CD4-positive, alpha-beta T cell (primary cell): ENCODE data around the gene SPRY1. TPM values are rescaled to one million over a fixed set of nuclear protein-coding genes. Genes with fewer than 3 reads are reported as not detected.

ENCODE experiments used
- ATAC-seq: fragments of 200-7000 bp; cut with Tn5 transposase; one replicate; pipeline ENCODE4 v1.10.0; 2022; ENCODE audit warnings: mild to moderate bottlenecking; ENCODE audit not compliant: poor library complexity
- CTCF ChIA-PET: fragments of 350-600 bp; sonication (Branson Sonifier 250); formaldehyde crosslinking; loops from one replicate; lab custom pipeline; 2021; ENCODE audit warnings: antibody characterized with exemption, inconsistent platforms; lab: Charles Lee
- POLR2A ChIA-PET: fragments of 350-600 bp; sonication (Branson Sonifier 250); formaldehyde crosslinking; loops from one replicate; lab custom pipeline; 2021; ENCODE audit warnings: antibody characterized with exemption, inconsistent platforms; lab: Charles Lee
- DNase-seq, 14 experiments: peaks; one replicate each; pipeline ENCODE4 v3.0.0-alpha.2; 2013 to 2020; ENCODE audit warnings: mixed read lengths in 2 of 14
- H3K27ac ChIP-seq, 2 donors: one replicate each; pipeline versions ENCODE4 v1.5.1 to v1.7.0; 2013; ENCODE audit warnings: low read length in 2 of 2, low read depth in 1 of 2, mild to moderate bottlenecking in 1 of 2
- H3K27me3 ChIP-seq, 2 experiments: 1 replicate in 1 of 2; 2 replicates in 1 of 2; pipeline versions ENCODE4 v1.6.1 to v1.7.0; 2013; ENCODE audit warnings: low read length in 2 of 2, control low read depth in 1 of 2, mild to moderate bottlenecking in 1 of 2, moderate library complexity in 1 of 2; ENCODE audit not compliant: insufficient read depth in 2 of 2, control insufficient read depth in 1 of 2
- H3K36me3 ChIP-seq: one replicate; pipeline ENCODE4 v1.6.1; 2013; ENCODE audit warnings: low read length, control low read depth; ENCODE audit not compliant: insufficient read depth
- H3K4me1 ChIP-seq: one replicate; pipeline ENCODE4 v1.6.1; 2013; ENCODE audit warnings: low read length, control low read depth; ENCODE audit not compliant: insufficient read depth
- H3K4me3 ChIP-seq: one replicate; pipeline ENCODE4 v1.5.1; 2013; ENCODE audit warnings: mild to moderate bottlenecking, low read length, moderate library complexity
- H3K9me3 ChIP-seq, 2 experiments: 1 replicate in 1 of 2; 2 replicates in 1 of 2; pipeline versions ENCODE4 v1.6.1 to v1.7.0; 2013; ENCODE audit warnings: low read length in 2 of 2, mild to moderate bottlenecking in 2 of 2, control low read depth in 1 of 2, moderate library complexity in 1 of 2; ENCODE audit not compliant: control insufficient read depth in 1 of 2, insufficient read depth in 1 of 2
- H3K27ac Mint-ChIP-seq: one replicate; pipeline ENCODE4 v1.8.0; 2020; ENCODE audit warnings: mixed read lengths
- H3K27me3 Mint-ChIP-seq: one replicate; pipeline ENCODE4 v1.8.0; 2021; ENCODE audit warnings: mixed read lengths
- H3K36me3 Mint-ChIP-seq: one replicate; pipeline ENCODE4 v1.8.0; 2021; ENCODE audit warnings: low read depth, mixed read lengths
- H3K4me1 Mint-ChIP-seq: one replicate; pipeline ENCODE4 v1.8.0; 2021; ENCODE audit warnings: low read depth, mixed read lengths
- H3K4me3 Mint-ChIP-seq: one replicate; pipeline ENCODE4 v1.8.0; 2020; ENCODE audit warnings: mild to moderate bottlenecking, mixed read lengths
- H3K9me3 Mint-ChIP-seq: one replicate; pipeline ENCODE4 v1.8.0; 2020; ENCODE audit warnings: mixed read lengths
- CTCF ChIP-seq: fragments of 200-600 bp; IDR thresholded peaks from one replicate; pipeline ENCODE4 v1.8.0; 2022; ENCODE audit warnings: antibody characterized with exemption, mild to moderate bottlenecking
- intact Hi-C, 2 experiments: fragments of 100-400 bp; cut with DNase I in 1 of 2; cut with micrococcal nuclease in 1 of 2; formaldehyde crosslinking; loops; one replicate each; pipeline versions ENCODE4 v1.15.1 to v1.9.0; 2023 to 2025; cut with DNase I, micrococcal nuclease
- total RNA-seq, 174 experiments: library from RNA in 2 of 174; stranded (reverse) in 2 of 174; gene quantifications; one replicate each; pipeline ENCODE4 v1.2.3 and lab custom pipeline; 2021 to 2026

The SPRY1 gene
- total RNA-seq, 2 experiments from 2014 or later: 19.6 to 20.3 TPM

GRCh38 chr4:123353656-123354055, 42.9 kb upstream of the SPRY1 start:
- ATAC-seq: no peak
- Histone ChIP-seq H3K4me3 (no peak overlapping the region), H3K9me3 (peaks cover 0 to 5% of the 10 kb centered on the region in 2 experiments), H3K27me3 (peaks cover 0 to 5% of the 10 kb centered on the region in 2 experiments), H3K36me3 (no peaks in the 10 kb centered on the region), H3K4me1 (no peaks in the 10 kb centered on the region), H3K27ac (no peak overlapping the region)
- peaks cover 7% of the 10 kb centered on the region for H3K27me3 Mint-ChIP-seq
- TF ChIP-seq CTCF: no peak
- H3K9me3 Mint-ChIP-seq: no peaks in the 10 kb centered on the region
- CTCF ChIA-PET: no interaction called here
- DNase-seq: no peak
- POLR2A ChIA-PET: no interaction called here
- no peaks in the 10 kb centered on the region for H3K36me3 Mint-ChIP-seq
- intact Hi-C loops: no loop called here
- peaks cover 10% of the 10 kb centered on the region for H3K4me1 Mint-ChIP-seq
- no peak overlapping the region for H3K4me3 Mint-ChIP-seq
- H3K27ac Mint-ChIP-seq: no peak overlapping the region

GRCh38 chr4:123354701-123355100, 41.9 kb upstream of the SPRY1 start:
- peaks cover 13% of the 10 kb centered on the region for H3K27me3 Mint-ChIP-seq
- TF ChIP-seq CTCF: no peak

GRCh38 chr4:123356921-123357320, 39.7 kb upstream of the SPRY1 start:
- no peaks in the 10 kb centered on the region for H3K9me3 Mint-ChIP-seq
- Histone ChIP-seq H3K36me3 (no peaks in the 10 kb centered on the region), H3K27ac (no peak overlapping the region), H3K9me3 (peaks cover 0 to under 1% of the 10 kb centered on the region in 2 experiments), H3K4me3 (no peak overlapping the region), H3K27me3 (no peaks in the 10 kb centered on the region), H3K4me1 (no peaks in the 10 kb centered on the region)
- peaks cover 10% of the 10 kb centered on the region for H3K4me1 Mint-ChIP-seq
- no peak for ATAC-seq
- no peak overlapping the region for H3K4me3 Mint-ChIP-seq
- no peak overlapping the region for H3K27ac Mint-ChIP-seq
- intact Hi-C loops: no loop called here
- no peak for TF ChIP-seq CTCF
- peaks cover 13% of the 10 kb centered on the region for H3K27me3 Mint-ChIP-seq
- H3K36me3 Mint-ChIP-seq: no peaks in the 10 kb centered on the region
- DNase-seq: no peak
- POLR2A ChIA-PET: no interaction called here
- CTCF ChIA-PET: no interaction called here

More at GRCh38 chr4:123354701-123355100, 41.9 kb upstream of the SPRY1 start:
- ChIA-PET CTCF (no interaction called here), POLR2A (no interaction called here)
- no peak overlapping the region for H3K27ac ChIP-seq
- peaks cover 0 to 5% of the 10 kb centered on the region in 2 experiments for H3K9me3 ChIP-seq
- no peak for ATAC-seq
- no peaks in the 10 kb centered on the region for H3K4me1 ChIP-seq
- Mint-ChIP-seq H3K4me1 (peaks cover 10% of the 10 kb centered on the region), H3K4me3 (no peak overlapping the region), H3K36me3 (no peaks in the 10 kb centered on the region), H3K27ac (no peak overlapping the region), H3K9me3 (no peaks in the 10 kb centered on the region)
- no peak for DNase-seq
- intact Hi-C loops: no loop called here
- H3K36me3 ChIP-seq: no peaks in the 10 kb centered on the region
- H3K27me3 ChIP-seq: no peaks in the 10 kb centered on the region
- no peak overlapping the region for H3K4me3 ChIP-seq
